ENCODE measurements around the gene NUP188.

DNA sequence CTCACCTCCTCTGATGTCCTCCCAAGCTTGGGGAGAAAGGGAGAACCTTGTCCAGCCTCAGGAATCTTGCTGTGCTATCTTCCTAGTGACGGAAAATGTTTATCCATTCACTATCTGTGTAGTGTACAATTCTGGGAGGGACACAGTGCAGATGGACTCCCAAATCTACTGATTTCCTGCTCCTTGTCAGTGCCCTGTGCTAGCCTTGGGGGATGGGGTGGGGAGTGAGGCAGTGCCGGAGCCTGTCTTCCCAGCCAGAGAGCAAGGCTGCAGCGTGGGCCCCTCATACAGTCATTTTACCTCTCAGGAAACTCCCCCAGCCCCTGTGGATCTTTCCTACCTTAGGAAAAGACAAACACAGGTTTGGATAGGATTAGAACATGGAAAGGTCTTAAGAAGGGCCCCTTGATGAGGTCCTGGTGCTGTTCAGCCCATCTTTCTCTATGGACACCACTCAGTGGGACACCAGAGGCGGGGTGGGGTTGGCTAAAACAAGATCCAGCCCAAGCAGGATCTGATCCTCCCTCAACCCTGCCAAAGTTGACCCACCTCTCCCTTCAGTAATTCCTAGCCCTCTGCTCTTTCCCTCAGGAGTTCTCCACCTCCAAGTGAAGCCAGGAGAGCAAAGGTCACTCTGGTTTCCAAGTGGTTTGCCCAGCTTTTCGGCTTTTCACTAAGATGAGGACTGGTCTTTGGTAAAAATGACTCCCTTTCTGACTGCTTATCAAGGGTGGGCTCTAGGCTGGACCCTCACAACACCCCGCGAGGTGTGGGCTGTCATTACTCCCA is 3.5 kb upstream of the NUP188 start:
- TF ChIP-seq, protein P1, sequence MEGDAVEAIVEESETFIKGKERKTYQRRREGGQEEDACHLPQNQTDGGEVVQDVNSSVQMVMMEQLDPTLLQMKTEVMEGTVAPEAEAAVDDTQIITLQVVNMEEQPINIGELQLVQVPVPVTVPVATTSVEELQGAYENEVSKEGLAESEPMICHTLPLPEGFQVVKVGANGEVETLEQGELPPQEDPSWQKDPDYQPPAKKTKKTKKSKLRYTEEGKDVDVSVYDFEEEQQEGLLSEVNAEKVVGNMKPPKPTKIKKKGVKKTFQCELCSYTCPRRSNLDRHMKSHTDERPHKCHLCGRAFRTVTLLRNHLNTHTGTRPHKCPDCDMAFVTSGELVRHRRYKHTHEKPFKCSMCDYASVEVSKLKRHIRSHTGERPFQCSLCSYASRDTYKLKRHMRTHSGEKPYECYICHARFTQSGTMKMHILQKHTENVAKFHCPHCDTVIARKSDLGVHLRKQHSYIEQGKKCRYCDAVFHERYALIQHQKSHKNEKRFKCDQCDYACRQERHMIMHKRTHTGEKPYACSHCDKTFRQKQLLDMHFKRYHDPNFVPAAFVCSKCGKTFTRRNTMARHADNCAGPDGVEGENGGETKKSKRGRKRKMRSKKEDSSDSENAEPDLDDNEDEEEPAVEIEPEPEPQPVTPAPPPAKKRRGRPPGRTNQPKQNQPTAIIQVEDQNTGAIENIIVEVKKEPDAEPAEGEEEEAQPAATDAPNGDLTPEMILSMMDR (IDR thresholded peaks at IDR 0.05; ENCODE audit: low read depth, low read length, missing input control): no peak
- TF ChIP-seq RAD21 (IDR thresholded peaks at IDR 0.05) (no peak), JUND (IDR thresholded peaks at IDR 0.05) (no peak), YY1 (IDR thresholded peaks at IDR 0.05) (no peak), SP1 (IDR thresholded peaks at IDR 0.05) (no peak), TAF1 (conservative IDR thresholded peaks at IDR 0.05) (no peak), GABPA (IDR thresholded peaks at IDR 0.05 in 1 of 2, conservative IDR thresholded peaks at IDR 0.05 in 1 of 2) (no peak)
- TF ChIP-seq, protein P2, sequence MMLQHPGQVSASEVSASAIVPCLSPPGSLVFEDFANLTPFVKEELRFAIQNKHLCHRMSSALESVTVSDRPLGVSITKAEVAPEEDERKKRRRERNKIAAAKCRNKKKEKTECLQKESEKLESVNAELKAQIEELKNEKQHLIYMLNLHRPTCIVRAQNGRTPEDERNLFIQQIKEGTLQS (IDR thresholded peaks at IDR 0.05): no peak
- TF ChIP-seq, protein P3, sequence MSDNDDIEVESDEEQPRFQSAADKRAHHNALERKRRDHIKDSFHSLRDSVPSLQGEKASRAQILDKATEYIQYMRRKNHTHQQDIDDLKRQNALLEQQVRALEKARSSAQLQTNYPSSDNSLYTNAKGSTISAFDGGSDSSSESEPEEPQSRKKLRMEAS (IDR thresholded peaks at IDR 0.05): no peak
- TF ChIP-seq, protein P4, sequence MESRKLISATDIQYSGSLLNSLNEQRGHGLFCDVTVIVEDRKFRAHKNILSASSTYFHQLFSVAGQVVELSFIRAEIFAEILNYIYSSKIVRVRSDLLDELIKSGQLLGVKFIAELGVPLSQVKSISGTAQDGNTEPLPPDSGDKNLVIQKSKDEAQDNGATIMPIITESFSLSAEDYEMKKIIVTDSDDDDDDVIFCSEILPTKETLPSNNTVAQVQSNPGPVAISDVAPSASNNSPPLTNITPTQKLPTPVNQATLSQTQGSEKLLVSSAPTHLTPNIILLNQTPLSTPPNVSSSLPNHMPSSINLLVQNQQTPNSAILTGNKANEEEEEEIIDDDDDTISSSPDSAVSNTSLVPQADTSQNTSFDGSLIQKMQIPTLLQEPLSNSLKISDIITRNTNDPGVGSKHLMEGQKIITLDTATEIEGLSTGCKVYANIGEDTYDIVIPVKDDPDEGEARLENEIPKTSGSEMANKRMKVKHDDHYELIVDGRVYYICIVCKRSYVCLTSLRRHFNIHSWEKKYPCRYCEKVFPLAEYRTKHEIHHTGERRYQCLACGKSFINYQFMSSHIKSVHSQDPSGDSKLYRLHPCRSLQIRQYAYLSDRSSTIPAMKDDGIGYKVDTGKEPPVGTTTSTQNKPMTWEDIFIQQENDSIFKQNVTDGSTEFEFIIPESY (IDR thresholded peaks at IDR 0.05): no peak

All from liver (tissue), 3 donors.